HG03066 (cell line): ENCODE results near the gene CZIB.
"Not testable (repeated sequence)": the region's sequence is repeated elsewhere in the genome, so short reads cannot be mapped to it uniquely, and the experiment has no call there.

Source experiments
- ATAC-seq: cut with Tn5 transposase; IDR thresholded peaks from one replicate; pipeline ENCODE4 v1.9.1; 2021; ENCODE audit warnings: low read depth; ENCODE audit not compliant: unreplicated experiment

The CZIB gene

GRCh38 chr1:53195246-53196016, 25.0 kb downstream of the CZIB start:
- ATAC-seq, result no peak

- no peak for ATAC-seq
These were observed 30.2 kb downstream of the CZIB start for GRCh38 chr1:53190210-53190611.

- ATAC-seq, result no peak
These were observed 31.4 kb downstream of the CZIB start for GRCh38 chr1:53189061-53189460.

- no peak for ATAC-seq
These were observed 32.3 kb downstream of the CZIB start for GRCh38 chr1:53188099-53188498.

- ATAC-seq, result no peak
These were observed 33.0 kb downstream of the CZIB start for GRCh38 chr1:53187401-53187800.

GRCh38 chr1:53186533-53186932, 33.9 kb downstream of the CZIB start:
- ATAC-seq, result no peak

GRCh38 chr1:53185955-53186297, 34.5 kb downstream of the CZIB start:
- ATAC-seq, result not testable (repeated sequence)

GRCh38 chr1:53183095-53183990, 37.1 kb downstream of the CZIB start:
- ATAC-seq, result no peak

GRCh38 chr1:53182716-53183094, 37.7 kb downstream of the CZIB start:
- ATAC-seq, result no peak

GRCh38 chr1:53182111-53182593, 38.3 kb downstream of the CZIB start:
- ATAC-seq, result no peak

- no peak for ATAC-seq
These were observed 39.5 kb downstream of the CZIB start for GRCh38 chr1:53180951-53181350.

- no peak for ATAC-seq
These were observed 40.2 kb downstream of the CZIB start for GRCh38 chr1:53180226-53180625.

GRCh38 chr1:53176452-53177208, 43.8 kb downstream of the CZIB start:
- no peak for ATAC-seq

- no peak for ATAC-seq
These were observed 45.2 kb downstream of the CZIB start for GRCh38 chr1:53174971-53175913.

GRCh38 chr1:53172426-53173128, 47.9 kb downstream of the CZIB start:
- no peak for ATAC-seq

- ATAC-seq, result no peak
These were observed 53.5 kb downstream of the CZIB start for GRCh38 chr1:53166912-53167311.

- ATAC-seq, result no peak
These were observed 54.1 kb downstream of the CZIB start for GRCh38 chr1:53166366-53166765.

- ATAC-seq, result no peak
These were observed 54.9 kb downstream of the CZIB start for GRCh38 chr1:53165408-53165961.
